22Rv1 (cell line): ENCODE data around the gene SCFD2.

Source experiments
- CTCF ChIP-seq: fragments of 450-650 bp; IDR thresholded peaks from 2 replicates; pipeline ENCODE4 v1.5.1; 2017; ENCODE audit warnings: mild to moderate bottlenecking
- ZFX ChIP-seq: fragments of 450-650 bp; IDR thresholded peaks from 2 replicates; pipeline ENCODE4 v1.6.1; 2017; ENCODE audit warnings: antibody characterized with exemption, borderline replicate concordance

- TF ChIP-seq CTCF, result no peak
- no peak for TF ChIP-seq ZFX
Measured at GRCh38 chr4:53026233-53026632, 339.6 kb downstream of the SCFD2 start.
